DND-41 (cell line): ENCODE results near the gene NT5E.
A peak's percentile ranks its signal among the peaks of the same experiment; 100 is the strongest.

Source experiments
- ATAC-seq: fragments of 200-7000 bp; cut with Tn5 transposase; 3 replicates; pipeline ENCODE4 v1.9.1; 2021; ENCODE audit warnings: low read depth; ENCODE audit not compliant: insufficient read depth
- DNase-seq: peaks from one replicate; pipeline ENCODE4 v3.0.0-alpha.2; 2020
- H2AFZ ChIP-seq: 2 replicates; pipeline ENCODE4 v1.6.0; 2012; ENCODE audit warnings: low read depth, low read length
- H3K27ac ChIP-seq: 2 replicates; pipeline ENCODE4 v1.5.1; 2012; ENCODE audit warnings: low read length, inconsistent platforms
- H3K27me3 ChIP-seq: fragments of 200-600 bp; sonication (generic); 2 replicates; pipeline ENCODE4 v1.6.0; 2012; ENCODE audit warnings: low read length, mild to moderate bottlenecking, inconsistent platforms; ENCODE audit not compliant: insufficient read depth, poor library complexity
- H3K36me3 ChIP-seq: 2 replicates; pipeline ENCODE4 v1.5.1; 2012; ENCODE audit warnings: low read length, inconsistent platforms; ENCODE audit not compliant: insufficient read depth
- H3K4me1 ChIP-seq: 2 replicates; pipeline ENCODE4 v1.5.1; 2012; ENCODE audit warnings: mild to moderate bottlenecking, low read length; ENCODE audit not compliant: insufficient read depth
- H3K4me2 ChIP-seq: 2 replicates; pipeline ENCODE4 v1.6.0; 2012; ENCODE audit warnings: mild to moderate bottlenecking, moderate library complexity, low read length, inconsistent platforms; ENCODE audit not compliant: insufficient read depth
- H3K4me3 ChIP-seq, 2 experiments: fragments of 200-600 bp in 1 of 2; shearing (Covaris generic) in 1 of 2; 2 replicates each; pipeline ENCODE4 v1.5.1; 2012 to 2016; ENCODE audit warnings: inconsistent platforms in 2 of 2, low read length in 2 of 2, mild to moderate bottlenecking in 2 of 2, low read depth in 1 of 2, moderate library complexity in 1 of 2
- H3K79me2 ChIP-seq: 2 replicates; pipeline ENCODE4 v1.6.0; 2012; ENCODE audit warnings: low read length, inconsistent platforms; ENCODE audit not compliant: insufficient read depth
- H3K9ac ChIP-seq: 2 replicates; pipeline ENCODE4 v1.6.0; 2012; ENCODE audit warnings: low read depth, mild to moderate bottlenecking, inconsistent platforms, low read length, moderate library complexity
- H3K9me3 ChIP-seq: 2 replicates; pipeline ENCODE4 v1.5.1; 2012; ENCODE audit warnings: low read length, moderate library complexity, mild to moderate bottlenecking, inconsistent platforms; ENCODE audit not compliant: insufficient read depth, severe bottlenecking
- H4K20me1 ChIP-seq: 2 replicates; pipeline ENCODE4 v1.6.0; 2012; ENCODE audit warnings: low read length; ENCODE audit not compliant: insufficient read depth
- EZH2 ChIP-seq: IDR thresholded peaks from 3 replicates; pipeline ENCODE4 v1.6.1; 2012; ENCODE audit warnings: borderline replicate concordance, low read depth, mild to moderate bottlenecking, moderate library complexity, low read length, inconsistent platforms; ENCODE audit not compliant: severe bottlenecking
- TF ChIP-seq, protein P1 (sequence below): IDR thresholded peaks from 2 replicates; pipeline ENCODE4 v1.5.1; 2012; ENCODE audit warnings: borderline replicate concordance, low read length, moderate library complexity, mild to moderate bottlenecking; ENCODE audit not compliant: poor library complexity, severe bottlenecking; ENCODE audit errors: extremely low read depth

Gene NT5E

DNA sequence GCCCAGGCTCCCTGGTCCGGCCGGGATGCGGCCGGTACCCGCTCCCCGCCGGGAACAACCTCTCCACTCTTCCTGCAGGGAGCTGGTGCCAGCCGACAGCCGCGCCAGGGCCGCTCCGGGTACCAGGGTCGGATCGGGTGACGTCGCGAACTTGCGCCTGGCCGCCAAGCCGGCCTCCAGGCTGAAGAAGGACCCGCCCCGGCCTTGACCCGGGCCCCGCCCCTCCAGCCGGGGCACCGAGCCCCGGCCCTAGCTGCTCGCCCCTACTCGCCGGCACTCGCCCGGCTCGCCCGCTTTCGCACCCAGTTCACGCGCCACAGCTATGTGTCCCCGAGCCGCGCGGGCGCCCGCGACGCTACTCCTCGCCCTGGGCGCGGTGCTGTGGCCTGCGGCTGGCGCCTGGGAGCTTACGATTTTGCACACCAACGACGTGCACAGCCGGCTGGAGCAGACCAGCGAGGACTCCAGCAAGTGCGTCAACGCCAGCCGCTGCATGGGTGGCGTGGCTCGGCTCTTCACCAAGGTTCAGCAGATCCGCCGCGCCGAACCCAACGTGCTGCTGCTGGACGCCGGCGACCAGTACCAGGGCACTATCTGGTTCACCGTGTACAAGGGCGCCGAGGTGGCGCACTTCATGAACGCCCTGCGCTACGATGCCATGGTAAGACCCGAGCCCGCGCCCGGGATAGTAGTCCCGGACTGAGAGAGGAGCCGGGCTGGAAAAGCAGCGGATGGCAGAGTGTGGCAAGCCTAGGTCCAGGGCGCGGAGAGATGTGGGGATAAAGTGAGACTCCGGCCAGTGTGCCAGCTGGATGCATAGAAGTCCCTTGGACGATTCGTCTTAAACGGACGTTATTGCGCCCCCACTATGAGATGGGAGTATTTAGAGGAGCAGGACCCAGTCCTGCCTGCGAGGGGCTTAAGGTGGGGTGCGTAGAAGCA is at the start of gene NT5E:
NT5E (plus strand) TSS at position 266 of the 942 bp plus-strand sequence; CDS start at position 323, 57 bp downstream.
- no peaks in the 10 kb centered on the region for H3K9me3 ChIP-seq
- ATAC-seq (no peak), DNase-seq (no peak)
- H3K4me2 ChIP-seq, result no peak within 1 kb of the TSS
- H3K4me3 ChIP-seq, result no peak within 1 kb of the TSS
- H2AFZ ChIP-seq, result no peak within 1 kb of the TSS
- H3K9ac ChIP-seq, result no peak within 1 kb of the TSS
- no peaks in the 10 kb centered on the region for H3K4me1 ChIP-seq
- H4K20me1 ChIP-seq, result no peaks in the 10 kb centered on the region
- TF ChIP-seq, protein P1, sequence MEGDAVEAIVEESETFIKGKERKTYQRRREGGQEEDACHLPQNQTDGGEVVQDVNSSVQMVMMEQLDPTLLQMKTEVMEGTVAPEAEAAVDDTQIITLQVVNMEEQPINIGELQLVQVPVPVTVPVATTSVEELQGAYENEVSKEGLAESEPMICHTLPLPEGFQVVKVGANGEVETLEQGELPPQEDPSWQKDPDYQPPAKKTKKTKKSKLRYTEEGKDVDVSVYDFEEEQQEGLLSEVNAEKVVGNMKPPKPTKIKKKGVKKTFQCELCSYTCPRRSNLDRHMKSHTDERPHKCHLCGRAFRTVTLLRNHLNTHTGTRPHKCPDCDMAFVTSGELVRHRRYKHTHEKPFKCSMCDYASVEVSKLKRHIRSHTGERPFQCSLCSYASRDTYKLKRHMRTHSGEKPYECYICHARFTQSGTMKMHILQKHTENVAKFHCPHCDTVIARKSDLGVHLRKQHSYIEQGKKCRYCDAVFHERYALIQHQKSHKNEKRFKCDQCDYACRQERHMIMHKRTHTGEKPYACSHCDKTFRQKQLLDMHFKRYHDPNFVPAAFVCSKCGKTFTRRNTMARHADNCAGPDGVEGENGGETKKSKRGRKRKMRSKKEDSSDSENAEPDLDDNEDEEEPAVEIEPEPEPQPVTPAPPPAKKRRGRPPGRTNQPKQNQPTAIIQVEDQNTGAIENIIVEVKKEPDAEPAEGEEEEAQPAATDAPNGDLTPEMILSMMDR, result no peak
- no peak for TF ChIP-seq EZH2
- peaks cover 15% of the 10 kb centered on the region for H3K27me3 ChIP-seq
- H3K27ac ChIP-seq, result no peak within 1 kb of the TSS
- no peaks in the 10 kb centered on the region for H3K36me3 ChIP-seq
- no peaks in the 10 kb centered on the region for H3K79me2 ChIP-seq

DNA sequence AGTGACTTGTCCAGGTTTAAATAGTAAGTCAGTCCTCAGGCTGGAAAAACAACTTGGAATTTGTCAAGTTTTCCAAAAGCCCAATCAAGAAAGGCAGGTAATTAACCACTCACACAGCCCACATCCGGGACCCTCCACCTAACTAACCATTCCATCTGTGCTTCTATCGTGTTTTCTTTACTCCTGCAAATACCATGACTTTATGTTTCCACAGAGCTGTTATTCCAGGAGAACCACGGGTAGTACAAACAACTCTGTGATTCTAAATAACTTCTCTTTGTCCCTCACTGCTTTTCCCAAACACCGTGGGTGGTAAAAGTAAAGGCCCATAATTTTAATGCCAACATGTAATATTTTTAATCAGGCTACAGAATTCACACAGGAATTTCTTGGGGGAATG is 49.6 kb upstream of the NT5E start:
- DNase-seq, result no peak
- no peak overlapping the region for H3K4me2 ChIP-seq
- no peak overlapping the region for H3K9ac ChIP-seq
- H3K36me3 ChIP-seq, result no peaks in the 10 kb centered on the region
- H3K27ac ChIP-seq, result no peak overlapping the region
- no peaks in the 10 kb centered on the region for H3K79me2 ChIP-seq
- peaks cover 13% of the 10 kb centered on the region for H3K4me1 ChIP-seq
- no peak for ATAC-seq
- H3K27me3 ChIP-seq, result no peaks in the 10 kb centered on the region
- no peak overlapping the region for H2AFZ ChIP-seq
- TF ChIP-seq, protein P1, result no peak
- H4K20me1 ChIP-seq, result no peaks in the 10 kb centered on the region
- no peaks in the 10 kb centered on the region for H3K9me3 ChIP-seq
- no peak overlapping the region for H3K4me3 ChIP-seq

DNA sequence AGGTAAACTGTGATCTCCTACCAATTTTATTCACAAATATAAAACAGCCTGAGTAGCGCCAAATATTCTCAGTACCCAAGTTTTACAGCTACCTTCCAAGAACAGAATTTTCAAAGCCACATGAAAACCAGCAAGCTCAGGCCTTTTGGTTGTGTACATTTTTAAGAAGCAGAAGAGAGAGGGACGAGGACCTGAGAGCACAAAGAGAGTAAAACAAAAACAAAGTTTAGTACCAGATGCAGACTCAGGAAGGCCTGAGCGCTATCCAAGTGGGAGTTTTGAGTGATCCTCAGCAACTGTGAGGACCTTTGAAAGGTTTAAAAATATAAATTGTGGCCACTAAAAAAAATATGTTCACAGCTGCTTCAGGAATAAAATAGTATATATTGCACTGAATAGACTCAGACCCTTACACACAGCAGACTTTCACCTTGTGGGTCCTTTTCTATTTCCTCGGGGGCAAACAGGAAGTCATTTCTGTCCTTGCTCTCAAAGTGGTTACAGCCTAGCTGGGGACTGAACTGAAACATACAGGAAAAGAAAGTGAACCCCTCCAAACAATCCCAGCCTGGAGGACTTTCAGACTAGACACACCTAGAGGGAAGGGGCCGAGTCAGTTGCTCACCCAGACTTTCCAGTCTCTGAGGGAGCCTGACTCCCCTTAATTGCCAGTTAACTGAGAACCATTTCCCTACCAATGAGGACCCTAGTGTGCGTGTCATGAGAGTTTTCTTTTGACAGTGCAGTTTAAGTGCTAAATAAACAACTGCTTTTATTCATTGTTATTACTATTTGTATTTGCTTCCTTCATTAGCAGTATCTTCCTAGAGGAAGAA is 48.5 kb upstream of the NT5E start:
- Histone ChIP-seq H3K36me3 (no peaks in the 10 kb centered on the region), H4K20me1 (no peaks in the 10 kb centered on the region), H3K9ac (no peak overlapping the region), H3K4me3 (no peak overlapping the region), H3K4me1 (peaks cover 17% of the 10 kb centered on the region), H3K27me3 (no peaks in the 10 kb centered on the region), H3K79me2 (no peaks in the 10 kb centered on the region), H2AFZ (no peak overlapping the region), H3K4me2 (no peak overlapping the region), H3K9me3 (no peaks in the 10 kb centered on the region), H3K27ac (no peak overlapping the region)
- ATAC-seq (peak; percentile 72), DNase-seq (no peak)
- no peak for TF ChIP-seq EZH2

DNA sequence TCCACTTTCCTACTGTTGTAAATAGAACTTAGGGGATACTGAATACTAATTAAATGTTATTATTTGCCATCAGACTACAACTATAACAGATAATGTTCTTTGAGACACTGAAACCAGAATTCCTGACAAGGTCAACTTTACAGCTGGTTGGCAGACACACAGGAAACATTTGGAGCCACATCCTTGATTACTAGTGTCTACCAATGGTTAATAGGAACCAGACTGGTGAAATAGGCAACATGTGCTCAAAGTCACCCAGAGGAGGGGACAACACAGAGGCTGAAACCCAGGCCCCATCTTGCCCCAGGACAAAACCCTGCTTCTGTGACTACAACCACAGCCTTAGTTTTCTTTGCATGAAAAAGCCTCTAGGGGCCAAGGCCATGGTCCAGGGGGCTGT is 47.8 kb upstream of the NT5E start:
- H3K79me2 ChIP-seq, result no peaks in the 10 kb centered on the region
- H4K20me1 ChIP-seq, result no peaks in the 10 kb centered on the region
- no peak for ATAC-seq
- TF ChIP-seq, protein P1, result no peak
- TF ChIP-seq EZH2, result no peak
- DNase-seq, result no peak
- peaks cover 17% of the 10 kb centered on the region for H3K4me1 ChIP-seq
- no peak overlapping the region for H3K4me2 ChIP-seq
- H3K27me3 ChIP-seq, result no peaks in the 10 kb centered on the region
- no peak overlapping the region for H3K4me3 ChIP-seq
- H3K36me3 ChIP-seq, result no peaks in the 10 kb centered on the region
- no peaks in the 10 kb centered on the region for H3K9me3 ChIP-seq
- no peak overlapping the region for H3K9ac ChIP-seq
- H2AFZ ChIP-seq, result no peak overlapping the region
- no peak overlapping the region for H3K27ac ChIP-seq
